ENCODE results near the gene MYL9. TPM values are rescaled to one million over a fixed set of nuclear protein-coding genes. Genes with fewer than 3 reads are reported as not detected.

Gene MYL9
- total RNA-seq, 2 donors from 2014 or later: 4.4 to 10.1 TPM

DNA sequence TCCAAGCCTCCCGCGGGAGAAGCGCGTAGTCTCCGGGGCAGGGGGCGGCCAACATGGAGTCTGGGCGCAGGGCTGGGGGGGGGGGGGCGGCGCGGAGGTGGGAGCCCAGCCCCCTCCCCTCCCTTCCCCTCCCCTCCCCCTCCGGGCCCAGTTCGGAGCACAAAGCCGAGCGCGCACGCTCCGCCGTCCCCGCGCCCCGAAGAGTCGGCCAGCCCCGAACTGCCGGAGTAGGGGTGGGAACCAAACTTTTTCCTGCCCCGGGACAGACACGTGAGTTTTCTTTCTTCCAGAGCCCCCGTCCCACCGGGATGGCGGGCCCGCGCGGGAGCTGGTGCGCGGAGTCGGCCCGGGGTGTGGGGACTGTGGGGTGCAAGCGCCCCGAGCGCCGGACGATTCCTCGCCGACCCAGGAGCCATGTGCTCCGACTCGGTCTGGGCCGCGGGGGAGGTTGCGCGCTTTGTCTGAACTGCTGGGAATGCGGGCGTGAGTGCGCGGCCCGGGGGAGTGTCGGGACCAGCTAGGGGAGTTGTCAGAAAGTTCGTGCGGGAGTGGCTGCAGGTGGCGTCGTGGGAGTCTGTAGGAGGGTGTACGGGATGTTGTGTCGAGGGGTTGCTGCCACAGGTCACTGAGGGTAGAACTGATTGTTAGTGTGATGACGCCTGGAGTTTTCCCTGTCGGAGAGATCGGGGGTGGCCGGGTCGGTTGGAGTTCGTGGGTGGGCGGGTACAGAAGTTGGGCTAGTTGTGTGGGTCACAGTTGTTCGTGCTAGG lies 33.2 kb downstream of the MYL9 start:
- Mint-ChIP-seq H3K4me1 (peaks cover 25% of the 10 kb centered on the region), H3K4me3 (peak overlapping the region; percentile 98), H3K9me3 (no peaks in the 10 kb centered on the region), H3K27ac (peak overlapping the region; percentile 95), H3K27me3 (no peaks in the 10 kb centered on the region), H3K36me3 (ENCODE audit: low read depth) (peaks cover 53% of the 10 kb centered on the region)
- peak; percentile 1 for ATAC-seq (replicated peaks)

DNA sequence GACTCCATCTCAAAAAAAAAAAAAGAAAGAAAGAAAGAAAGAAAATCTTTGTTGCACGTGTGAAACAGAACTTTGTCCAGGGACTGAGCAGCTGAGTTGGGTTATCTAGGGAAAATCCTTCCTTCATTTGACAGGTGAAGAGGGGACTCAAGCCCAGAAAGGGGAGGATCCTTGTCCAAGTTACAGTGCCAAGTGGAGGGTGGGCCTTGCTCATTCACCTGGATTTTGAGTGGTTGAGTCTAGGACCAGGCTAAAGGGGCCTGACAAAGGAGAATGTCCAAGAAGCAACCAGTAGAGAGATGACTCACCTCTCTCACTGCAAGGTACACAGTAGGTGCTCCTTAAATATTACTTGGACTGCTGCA lies 34.7 kb downstream of the MYL9 start:
- peaks cover 68% of the 10 kb centered on the region for H3K36me3 Mint-ChIP-seq (ENCODE audit: low read depth)
- ATAC-seq (replicated peaks): no peak
- H3K27ac Mint-ChIP-seq: no peak overlapping the region
- no peaks in the 10 kb centered on the region for H3K27me3 Mint-ChIP-seq
- peaks cover 31% of the 10 kb centered on the region for H3K4me1 Mint-ChIP-seq
- peak overlapping the region; percentile 98 for H3K4me3 Mint-ChIP-seq
- no peaks in the 10 kb centered on the region for H3K9me3 Mint-ChIP-seq

DNA sequence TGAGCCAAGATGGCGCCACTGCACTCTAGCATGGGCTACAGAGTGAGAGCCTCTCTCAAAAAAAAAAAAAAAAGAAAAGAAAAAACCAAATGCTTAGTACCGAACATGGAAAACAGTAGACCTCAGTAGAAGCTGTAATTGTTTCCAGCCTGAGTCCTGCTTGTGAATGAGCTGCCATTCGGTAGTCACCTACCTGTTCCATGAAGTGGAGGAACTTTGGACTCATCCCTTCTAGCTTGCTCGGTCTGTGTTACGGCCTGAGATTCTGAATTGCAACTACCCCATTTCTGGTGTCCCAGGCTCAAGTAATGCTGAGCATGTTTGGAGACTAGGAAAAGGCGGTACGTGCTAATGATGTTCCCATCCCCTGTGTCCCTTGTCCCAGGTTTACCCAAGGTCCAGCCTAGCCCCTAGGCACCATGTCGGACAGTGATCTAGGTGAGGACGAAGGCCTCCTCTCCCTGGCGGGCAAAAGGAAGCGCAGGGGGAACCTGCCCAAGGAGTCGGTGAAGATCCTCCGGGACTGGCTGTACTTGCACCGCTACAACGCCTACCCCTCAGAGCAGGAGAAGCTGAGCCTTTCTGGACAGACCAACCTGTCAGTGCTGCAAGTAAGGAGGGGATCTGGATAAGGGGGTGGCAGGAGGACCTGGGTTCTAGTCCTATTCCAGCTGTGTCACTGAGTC lies 37.2 kb downstream of the MYL9 start:
- Mint-ChIP-seq H3K4me3 (no peak overlapping the region), H3K36me3 (ENCODE audit: low read depth) (peaks cover 86% of the 10 kb centered on the region), H3K27ac (no peak overlapping the region)

DNA sequence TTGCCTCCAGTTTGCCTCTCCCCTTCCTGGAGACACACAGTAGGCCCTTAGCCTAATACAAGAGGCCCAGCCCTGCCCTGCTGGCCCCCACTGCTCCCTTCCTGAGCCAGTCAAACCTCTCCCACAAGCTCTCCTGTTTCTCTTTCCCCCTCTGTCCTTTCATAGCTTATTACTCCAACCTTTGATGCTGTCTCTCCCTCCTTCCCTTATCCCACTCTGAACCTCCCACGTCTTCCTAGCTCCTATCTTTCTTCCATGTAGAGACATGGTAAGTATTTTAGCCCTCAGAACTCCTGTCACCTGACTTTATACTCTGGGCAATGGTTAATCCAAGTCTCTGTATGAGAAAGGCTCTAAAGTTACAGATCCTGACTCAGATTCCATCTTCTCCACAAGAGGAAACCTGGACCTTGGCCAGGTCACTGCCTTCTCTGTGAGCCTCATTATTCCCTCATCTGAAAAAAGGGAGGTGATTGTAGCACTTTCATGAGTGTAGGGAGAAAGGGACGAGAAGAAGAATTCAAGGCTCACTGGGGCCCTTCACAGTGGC lies 38.8 kb downstream of the MYL9 start:
- peaks cover 19% of the 10 kb centered on the region for H3K4me1 Mint-ChIP-seq
- peaks cover 87% of the 10 kb centered on the region for H3K36me3 Mint-ChIP-seq (ENCODE audit: low read depth)
- H3K4me3 Mint-ChIP-seq: no peak overlapping the region
- H3K9me3 Mint-ChIP-seq: no peaks in the 10 kb centered on the region
- H3K27me3 Mint-ChIP-seq: no peaks in the 10 kb centered on the region
- peak overlapping the region; percentile 51 for H3K27ac Mint-ChIP-seq
- ATAC-seq (replicated peaks): no peak

More for the DNA sequence above, 37.2 kb downstream of the MYL9 start:
- Mint-ChIP-seq H3K27me3 (no peaks in the 10 kb centered on the region), H3K9me3 (no peaks in the 10 kb centered on the region), H3K4me1 (peaks cover 25% of the 10 kb centered on the region)
- ATAC-seq (replicated peaks): no peak

DNA sequence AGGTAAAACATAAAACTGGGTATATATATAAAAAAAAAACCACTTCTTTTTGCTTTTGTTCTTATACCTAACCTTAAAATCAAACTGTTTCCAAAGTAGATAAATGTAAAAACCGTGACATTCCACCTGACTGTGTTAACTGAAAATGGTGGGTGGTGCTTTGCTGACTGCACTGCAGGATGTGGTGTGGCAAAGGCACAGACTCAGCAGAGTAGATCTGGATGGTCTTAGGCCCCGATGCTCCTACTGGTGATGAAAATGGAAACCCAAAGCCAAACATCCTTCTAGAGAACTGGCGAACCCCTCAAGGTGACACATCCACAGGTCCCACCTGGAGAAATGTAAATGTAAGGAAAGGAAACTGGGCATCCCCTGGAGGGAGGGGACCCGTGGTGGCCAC lies 41.0 kb downstream of the MYL9 start:
- ATAC-seq (replicated peaks): peak; percentile 98
- no peaks in the 10 kb centered on the region for H3K27me3 Mint-ChIP-seq
- peaks cover 21% of the 10 kb centered on the region for H3K4me1 Mint-ChIP-seq
- H3K9me3 Mint-ChIP-seq: no peaks in the 10 kb centered on the region
- peak overlapping the region; percentile 46 for H3K4me3 Mint-ChIP-seq
- peaks cover 85% of the 10 kb centered on the region for H3K36me3 Mint-ChIP-seq (ENCODE audit: low read depth)
- peak overlapping the region; percentile 89 for H3K27ac Mint-ChIP-seq

DNA sequence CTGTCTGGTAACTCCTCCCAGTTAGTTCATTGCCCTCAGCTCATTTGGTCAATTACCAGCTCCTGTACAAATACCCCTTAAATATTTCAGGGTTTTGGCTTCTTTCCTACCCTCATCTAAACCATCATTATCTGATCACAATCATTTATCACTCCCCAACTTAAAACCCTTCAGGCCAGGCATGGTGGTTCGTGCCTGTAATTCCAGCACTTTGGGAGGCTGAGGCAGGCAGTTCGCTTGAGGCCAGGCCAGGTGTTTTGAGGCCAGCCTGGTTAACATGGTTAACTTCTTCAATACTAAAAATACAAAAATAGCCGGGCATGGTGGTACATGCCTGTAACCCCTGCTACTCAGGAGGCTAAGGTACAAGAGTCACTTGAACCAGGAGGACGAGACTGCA lies 41.5 kb downstream of the MYL9 start:
- peak overlapping the region; percentile 89 for H3K27ac Mint-ChIP-seq
- no peaks in the 10 kb centered on the region for H3K9me3 Mint-ChIP-seq
- no peaks in the 10 kb centered on the region for H3K27me3 Mint-ChIP-seq
- peaks cover 26% of the 10 kb centered on the region for H3K4me1 Mint-ChIP-seq
- peak overlapping the region; percentile 46 for H3K4me3 Mint-ChIP-seq
- ATAC-seq (replicated peaks): no peak
- peaks cover 85% of the 10 kb centered on the region for H3K36me3 Mint-ChIP-seq (ENCODE audit: low read depth)

DNA sequence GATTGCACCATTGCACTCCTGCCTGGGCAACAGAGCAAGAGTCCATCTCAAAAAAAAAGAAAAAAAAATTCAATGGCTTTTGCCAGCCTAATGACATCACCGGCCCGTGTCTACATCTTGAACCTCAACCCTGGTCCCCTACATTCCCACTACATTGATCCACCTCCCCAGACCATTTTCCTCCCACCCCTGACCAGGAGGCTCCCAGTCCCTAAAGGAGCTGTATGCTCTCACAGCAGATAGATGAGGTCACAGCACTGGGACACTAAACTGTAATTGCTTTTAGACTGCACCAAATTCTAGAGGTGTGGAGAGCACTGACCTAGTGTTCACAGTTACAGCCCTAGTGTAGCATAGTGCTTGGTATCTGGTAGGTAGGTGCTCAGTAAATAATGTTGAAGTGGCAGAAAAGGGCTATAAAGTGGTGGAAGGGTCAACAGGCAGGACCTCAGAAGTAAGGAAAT lies 42.7 kb downstream of the MYL9 start:
- Mint-ChIP-seq H3K36me3 (ENCODE audit: low read depth) (peaks cover 84% of the 10 kb centered on the region), H3K27ac (no peak overlapping the region), H3K4me3 (no peak overlapping the region), H3K4me1 (peaks cover 26% of the 10 kb centered on the region), H3K9me3 (no peaks in the 10 kb centered on the region), H3K27me3 (no peaks in the 10 kb centered on the region)
- no peak for ATAC-seq (replicated peaks)

DNA sequence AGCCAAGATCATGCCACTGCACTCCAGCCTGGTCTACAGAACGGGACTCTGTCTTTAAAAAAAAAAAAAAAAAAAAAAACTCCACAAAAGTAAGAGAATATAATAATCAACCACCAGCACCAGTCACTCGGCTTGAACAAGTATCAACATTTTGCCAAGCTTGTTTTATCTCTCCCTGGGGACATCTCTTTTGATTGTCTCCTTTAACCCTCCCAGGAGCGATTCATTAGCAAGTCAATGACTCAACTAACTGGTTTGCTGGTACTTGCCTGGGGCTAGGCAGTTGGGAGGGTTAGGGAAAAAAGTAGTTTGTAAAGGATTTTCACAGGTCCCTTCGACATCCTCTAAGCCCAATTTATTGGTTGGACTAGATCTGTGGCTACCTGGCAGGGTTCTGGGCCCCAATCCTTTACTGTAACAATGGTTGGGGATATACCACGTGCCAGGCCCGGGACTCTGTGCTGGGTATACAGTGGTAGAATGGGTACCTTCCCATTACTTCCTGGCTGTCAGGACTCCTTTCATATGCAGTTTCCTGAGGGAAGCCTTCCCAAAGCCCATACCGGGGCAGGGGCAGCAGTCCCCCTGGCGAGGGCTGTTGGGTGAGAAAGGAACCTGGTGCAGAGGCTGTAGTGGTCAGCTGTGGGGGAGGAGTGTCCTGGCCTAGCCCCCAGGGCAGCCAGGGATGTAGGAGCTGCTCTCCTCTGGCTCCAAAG lies 44.2 kb downstream of the MYL9 start:
- Mint-ChIP-seq H3K27me3 (no peaks in the 10 kb centered on the region), H3K36me3 (ENCODE audit: low read depth) (peaks cover 84% of the 10 kb centered on the region), H3K9me3 (no peaks in the 10 kb centered on the region), H3K27ac (no peak overlapping the region), H3K4me3 (no peak overlapping the region), H3K4me1 (peaks cover 20% of the 10 kb centered on the region)
- no peak for ATAC-seq (replicated peaks)

DNA sequence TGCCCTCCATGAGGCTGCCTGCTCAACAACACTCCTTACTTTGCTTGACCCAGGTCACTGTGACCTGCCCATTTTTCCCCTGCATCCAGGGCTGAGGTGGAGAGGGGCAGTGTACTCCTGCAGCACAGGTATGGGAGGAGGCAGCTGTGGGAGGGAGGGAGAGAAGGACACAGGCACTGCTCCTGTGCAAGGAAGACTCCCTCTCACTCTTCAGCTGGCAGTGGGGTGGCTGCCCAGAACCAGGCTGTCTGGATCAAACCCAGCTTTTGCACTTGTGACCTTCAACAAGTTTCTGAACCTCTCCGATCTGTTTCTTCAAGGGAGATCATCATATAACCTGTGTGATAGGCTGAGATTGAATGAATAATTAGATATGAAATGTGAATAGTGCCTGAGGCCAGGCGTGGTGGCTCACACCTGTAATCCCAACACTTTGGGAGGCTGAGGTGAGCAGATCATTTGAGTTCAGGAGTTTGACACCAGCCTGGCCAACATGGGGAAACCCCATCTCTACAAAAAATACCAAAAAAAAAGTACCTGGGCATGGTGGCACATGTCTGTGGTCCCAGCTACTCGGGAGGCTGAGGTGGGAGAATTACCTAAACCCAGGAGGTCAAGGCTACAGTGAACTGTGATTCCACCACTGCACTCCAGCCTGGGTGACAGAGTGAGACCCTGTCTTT lies 46.2 kb downstream of the MYL9 start:
- Mint-ChIP-seq H3K27me3 (no peaks in the 10 kb centered on the region), H3K4me3 (peak overlapping the region; percentile 20), H3K9me3 (no peaks in the 10 kb centered on the region), H3K4me1 (peaks cover 26% of the 10 kb centered on the region), H3K36me3 (ENCODE audit: low read depth) (peaks cover 84% of the 10 kb centered on the region), H3K27ac (peak overlapping the region; percentile 82)
- peak; percentile 28 for ATAC-seq (replicated peaks)

DNA sequence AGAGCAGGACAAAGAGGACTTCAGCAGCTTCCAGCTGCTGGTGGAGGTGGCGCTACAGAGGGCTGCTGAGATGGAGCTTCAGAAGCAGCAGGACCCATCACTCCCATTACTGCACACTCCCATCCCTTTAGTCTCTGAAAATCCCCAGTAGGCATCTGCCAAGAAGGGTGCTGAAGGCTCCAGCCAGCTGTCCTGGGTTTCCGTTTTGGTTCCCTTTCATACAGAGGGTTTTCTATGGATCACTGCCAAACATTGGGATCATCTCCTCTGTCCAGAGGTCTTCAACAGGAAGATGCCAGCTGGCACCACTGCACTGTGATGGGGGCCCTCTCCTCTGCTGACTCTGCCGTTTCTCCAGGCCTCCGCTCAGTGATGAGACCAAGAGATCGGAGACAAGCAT lies 50.0 kb downstream of the MYL9 start:
- Mint-ChIP-seq H3K36me3 (ENCODE audit: low read depth) (peaks cover 91% of the 10 kb centered on the region), H3K9me3 (no peaks in the 10 kb centered on the region), H3K4me1 (peaks cover 45% of the 10 kb centered on the region), H3K27me3 (no peaks in the 10 kb centered on the region), H3K4me3 (peak overlapping the region; percentile 88), H3K27ac (peak overlapping the region; percentile 85)
- no peak for ATAC-seq (replicated peaks)

DNA sequence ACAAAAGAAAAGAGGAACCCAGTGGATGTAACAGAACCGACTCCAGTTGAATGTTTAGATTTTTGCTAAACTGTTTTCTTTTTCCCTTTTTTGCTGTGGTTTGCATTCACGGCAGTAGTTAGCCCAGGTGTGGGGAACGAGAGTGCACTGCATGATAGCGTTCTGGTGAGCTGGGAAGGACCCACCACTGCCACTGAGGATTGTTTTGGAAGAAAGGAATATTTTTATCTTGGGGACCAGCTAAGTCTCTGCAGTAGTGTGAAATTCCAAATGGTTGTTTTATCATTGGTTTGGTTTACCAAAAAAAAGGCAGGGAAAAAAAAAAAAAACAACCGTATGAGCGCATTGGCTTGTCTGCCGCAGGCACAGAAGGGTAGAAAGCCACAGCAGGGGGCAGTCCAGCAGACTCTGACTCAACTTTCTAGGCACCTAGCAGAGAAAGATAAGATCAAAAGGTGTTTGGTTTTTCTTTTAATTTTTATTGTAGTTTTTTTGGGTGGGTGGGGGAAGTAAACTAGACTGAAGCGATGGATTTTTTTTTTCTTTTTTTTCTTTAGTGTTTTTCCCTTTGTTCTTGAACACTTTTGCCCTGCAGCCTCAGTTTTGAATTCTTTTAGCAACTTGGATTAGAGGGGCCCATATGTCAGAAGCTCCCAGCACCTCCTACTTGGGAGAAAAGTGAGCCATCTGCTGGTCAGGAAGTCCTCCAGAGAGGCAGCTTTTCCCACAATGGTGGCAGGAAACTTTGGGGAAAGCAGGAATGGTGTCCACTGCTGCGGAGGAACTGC lies 50.7 kb downstream of the MYL9 start:
- no peaks in the 10 kb centered on the region for H3K27me3 Mint-ChIP-seq

DNA sequence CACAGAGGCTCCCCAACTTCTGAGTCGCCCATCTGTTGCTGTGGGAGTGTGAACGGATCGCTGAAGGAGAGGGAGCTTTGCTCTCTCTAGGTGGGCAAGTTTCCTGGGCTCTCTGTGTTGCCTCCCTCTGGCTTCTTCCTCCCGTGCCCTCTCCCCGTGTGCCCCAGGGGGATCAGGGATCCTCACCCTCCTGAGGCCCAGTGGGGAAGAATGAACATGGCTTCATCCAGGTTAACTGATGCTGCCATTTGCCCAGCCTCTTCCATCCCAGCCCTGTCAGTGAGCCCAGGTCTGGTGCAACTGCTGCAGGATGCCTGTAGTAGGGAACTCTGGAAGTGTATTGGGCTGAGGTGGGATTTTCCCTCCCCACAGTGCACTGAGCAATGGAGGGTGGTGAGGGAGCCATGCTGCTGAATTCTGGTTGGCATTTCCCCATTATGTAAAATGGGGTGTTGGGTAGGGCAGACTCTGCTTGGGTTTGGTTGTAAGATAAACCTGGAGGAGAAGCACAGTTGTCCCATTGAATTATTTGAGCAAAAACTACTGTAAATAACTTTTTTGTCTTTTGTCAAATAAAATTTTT lies 52.1 kb downstream of the MYL9 start:
- Mint-ChIP-seq H3K36me3 (ENCODE audit: low read depth) (peaks cover 69% of the 10 kb centered on the region), H3K4me3 (peak overlapping the region; percentile 88), H3K4me1 (peaks cover 32% of the 10 kb centered on the region), H3K9me3 (no peaks in the 10 kb centered on the region), H3K27me3 (no peaks in the 10 kb centered on the region), H3K27ac (peak overlapping the region; percentile 92)
- ATAC-seq (replicated peaks): no peak

More for the DNA sequence above, 50.7 kb downstream of the MYL9 start:
- Mint-ChIP-seq H3K4me1 (peaks cover 40% of the 10 kb centered on the region), H3K9me3 (no peaks in the 10 kb centered on the region), H3K27ac (peak overlapping the region; percentile 85), H3K4me3 (peak overlapping the region; percentile 88), H3K36me3 (ENCODE audit: low read depth) (peaks cover 83% of the 10 kb centered on the region)
- peak; percentile 64 for ATAC-seq (replicated peaks)

DNA sequence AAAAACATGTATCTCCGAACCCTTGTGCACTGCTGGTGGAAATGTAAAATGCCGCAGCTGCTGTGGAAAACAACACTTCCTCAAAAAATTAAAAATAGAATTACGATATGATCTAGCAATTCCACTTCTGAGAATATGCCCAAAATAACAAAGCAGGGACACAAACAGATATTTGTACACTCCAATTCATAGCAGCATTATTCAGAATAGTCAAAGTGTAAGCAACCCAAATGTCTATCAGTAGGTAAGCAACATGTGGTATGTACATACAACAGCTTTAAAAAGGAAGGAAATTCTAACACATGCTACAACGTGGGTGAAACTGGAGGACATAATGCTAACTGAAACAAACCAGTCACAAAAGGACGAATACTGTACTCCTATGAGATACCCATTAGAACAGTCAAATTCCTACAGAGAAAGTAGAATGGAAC lies 58.6 kb downstream of the MYL9 start:
- Mint-ChIP-seq H3K27me3 (no peaks in the 10 kb centered on the region), H3K27ac (peak overlapping the region; percentile 67), H3K9me3 (no peaks in the 10 kb centered on the region), H3K4me3 (no peak overlapping the region), H3K4me1 (peaks cover 10% of the 10 kb centered on the region), H3K36me3 (ENCODE audit: low read depth) (peaks cover 8% of the 10 kb centered on the region)
- peak; percentile 17 for ATAC-seq (replicated peaks)

All from activated T-helper 17 cell treated with anti-CD3 and anti-CD28 coated beads, Interleukin-2, amount 50 U/mL, for 72 hours (primary cell).